Heart right ventricle (tissue), 16 donors: ENCODE measurements around the gene CCSER1. TPM values are rescaled to one million over a fixed set of nuclear protein-coding genes. Genes with fewer than 3 reads are reported as not detected.

ENCODE experiments used
- ATAC-seq, 8 donors: fragments of 200-7000 bp; cut with Tn5 transposase; one replicate each; pipeline ENCODE4 v1.9.1; 2020; ENCODE audit warnings: mild to moderate bottlenecking in 8 of 8, moderate library complexity in 8 of 8, moderate number of reproducible peaks in 1 of 8
- DNase-seq, 2 donors: peaks; one replicate each; pipeline ENCODE4 v3.0.0-alpha.2; 2020
- H3K27ac ChIP-seq, 10 donors: fragments of 200-600 bp; sonication (generic) in 2 of 10; one replicate each; pipeline versions ENCODE4 v1.5.0 to v1.8.0; 2020 to 2022; ENCODE audit warnings: mild to moderate bottlenecking in 3 of 10
- H3K27me3 ChIP-seq, 7 donors: fragments of 200-600 bp; one replicate each; pipeline ENCODE4 v1.8.0; 2021 to 2022; ENCODE audit warnings: mild to moderate bottlenecking in 2 of 7
- H3K36me3 ChIP-seq, 9 donors: fragments of 200-600 bp; sonication (generic) in 1 of 9; one replicate each; pipeline versions ENCODE4 v1.5.0 to v1.8.0; 2020 to 2022; ENCODE audit warnings: mild to moderate bottlenecking in 2 of 9
- H3K4me1 ChIP-seq, 9 donors: fragments of 200-600 bp; sonication (generic) in 1 of 9; one replicate each; pipeline versions ENCODE4 v1.5.0 to v1.8.0; 2020 to 2022; ENCODE audit warnings: mild to moderate bottlenecking in 4 of 9
- H3K4me3 ChIP-seq, 10 donors: fragments of 200-600 bp; sonication (generic) in 2 of 10; one replicate each; pipeline versions ENCODE4 v1.5.0 to v1.8.0; 2020 to 2022; ENCODE audit warnings: mild to moderate bottlenecking in 7 of 10, moderate library complexity in 2 of 10
- H3K9me3 ChIP-seq, 11 donors: fragments of 200-600 bp in 10 of 11; sonication (generic) in 2 of 11; one replicate each; pipeline versions ENCODE4 v1.5.0 to v1.8.0; 2013 to 2022; ENCODE audit warnings: mild to moderate bottlenecking in 2 of 11, control low read depth in 1 of 11, moderate library complexity in 1 of 11
- WGBS, 2 donors: extraction: QIAGEN DNeasy Blood & Tissue Kit; methylation state at CpG; one replicate each; pipeline ENCODE4 v1.1.7; 2013; ENCODE audit warnings: inconsistent platforms in 1 of 2; 5-methylcytosine and 5-hydroxymethylcytosine counted together
- intact Hi-C, 10 donors: fragments of 100-400 bp; cut with DNase I; formaldehyde crosslinking; loops; one replicate each; pipeline versions ENCODE4 v1.11.1 to v1.14.2; 2022
- polyA plus RNA-seq, 2 donors: library from polyadenylated mRNA; stranded (reverse); fragments of 200-250 nt; gene quantifications; one replicate each; pipeline ENCODE4 v1.2.3, GENCODE V29; 2013
- total RNA-seq, 10 donors: library from RNA; stranded (reverse); fragmentation: NEBNext Ultra II Directional in 3 of 10; extraction: Animal tissue kit (Norgen Biotek cat#: 25700) in 3 of 10; gene quantifications; one replicate each; pipeline versions ENCODE4 v1.2.1 to v1.2.4, GENCODE V29; 2021 to 2023
- TF ChIP-seq, protein P1 (sequence below), 9 donors: fragments of 200-600 bp; sonication (generic) in 2 of 9; IDR thresholded peaks; one replicate each; pipeline versions ENCODE4 v1.5.0 to v1.8.0; 2021 to 2022; ENCODE audit warnings: antibody characterized with exemption in 9 of 9, mild to moderate bottlenecking in 5 of 9, moderate library complexity in 1 of 9
- donor health status: Arrhythmogenic right ventricular cardiomyopathy.
- donor health status: ischemic (EF 13 %, LVEDD 7.1; RV severe dilation, severe dysfunction).
- donor health status: healthy with polysubstance abuse.
- donor health status: DM: no; HTN: yes; CAD: no.
- donor health status: DM: no; HTN: no; CAD: no.
- donor health status: ischemic (EF 25% LVEDD 6.9; RV normal size, moderate dysfunction).
- donor health status: ischemic (EF 25% LVEDD 5.7; RV mildly dilated, moderate dysfunction).
- donor health status: healthy.
- donor health status: DM: yes; HTN: yes; CAD: no.
- donor health status: Ischemic cardiomyopathy.
- donor health status: ischemic (EF 35%, LVEDD 5.7; RV mildly dilated, moderate dysfunction).
- donor health status: nonischemic (EF 11% LVEDD 7.7; RV severe dilation, severe dysfunction).
- donor health status: DM: yes; HTN: yes; CAD: no.
- donor health status: PGD.
- donor health status: ischemic (EF 29% LVEDD 5.4; RV normal size, mild dysfunction).
- donor health status: nonischemic (EF 23%, LVEDD 6.1; RV moderate dilation, normal function).

The CCSER1 gene
- total and polyA plus RNA-seq, 12 donors, result 1.5 to 16.4 (median 12.0) TPM

GRCh38 chr4:90127706-90128345 lies 632 bp downstream of the CCSER1 start:
- H3K27ac ChIP-seq, result peak overlapping the region; percentile 55 to 84 (median 76)
- intact Hi-C loops, result loop anchor here in 6 of 10 donors (5.0 to 10.0 kb wide), 5 partner anchors 109 to 167 kb away; no protein-coding TSS in a partner anchor
- H3K27me3 ChIP-seq, result peaks cover 0 to 20% (median 0%) of the 10 kb centered on the region in 7 donors
- peaks cover 0 to 19% (median 7%) of the 10 kb centered on the region in 9 donors for H3K4me1 ChIP-seq
- no peaks in the 10 kb centered on the region for H3K9me3 ChIP-seq
- DNase-seq, result peak in 1 of 2 donors; percentile 27
- H3K36me3 ChIP-seq, result no peaks in the 10 kb centered on the region
- TF ChIP-seq, protein P1, sequence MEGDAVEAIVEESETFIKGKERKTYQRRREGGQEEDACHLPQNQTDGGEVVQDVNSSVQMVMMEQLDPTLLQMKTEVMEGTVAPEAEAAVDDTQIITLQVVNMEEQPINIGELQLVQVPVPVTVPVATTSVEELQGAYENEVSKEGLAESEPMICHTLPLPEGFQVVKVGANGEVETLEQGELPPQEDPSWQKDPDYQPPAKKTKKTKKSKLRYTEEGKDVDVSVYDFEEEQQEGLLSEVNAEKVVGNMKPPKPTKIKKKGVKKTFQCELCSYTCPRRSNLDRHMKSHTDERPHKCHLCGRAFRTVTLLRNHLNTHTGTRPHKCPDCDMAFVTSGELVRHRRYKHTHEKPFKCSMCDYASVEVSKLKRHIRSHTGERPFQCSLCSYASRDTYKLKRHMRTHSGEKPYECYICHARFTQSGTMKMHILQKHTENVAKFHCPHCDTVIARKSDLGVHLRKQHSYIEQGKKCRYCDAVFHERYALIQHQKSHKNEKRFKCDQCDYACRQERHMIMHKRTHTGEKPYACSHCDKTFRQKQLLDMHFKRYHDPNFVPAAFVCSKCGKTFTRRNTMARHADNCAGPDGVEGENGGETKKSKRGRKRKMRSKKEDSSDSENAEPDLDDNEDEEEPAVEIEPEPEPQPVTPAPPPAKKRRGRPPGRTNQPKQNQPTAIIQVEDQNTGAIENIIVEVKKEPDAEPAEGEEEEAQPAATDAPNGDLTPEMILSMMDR (IDR thresholded peaks at IDR 0.05), result no peak
- peak; percentile 29 to 85 (median 58) for ATAC-seq
- H3K4me3 ChIP-seq, result peak overlapping the region; percentile 50 to 77 (median 70)
- 0 to 1% methylated on average over 61 to 81 of the region's 81 CpGs for WGBS, 2 donors

- Histone ChIP-seq H3K9me3 (no peaks in the 10 kb centered on the region), H3K4me3 (peak overlapping the region in 8 of 10 donors; percentile 62 to 77 (median 71)), H3K27me3 (peaks cover 0 to 20% (median 0%) of the 10 kb centered on the region in 7 donors), H3K36me3 (no peaks in the 10 kb centered on the region), H3K4me1 (peaks cover 0 to 19% (median 7%) of the 10 kb centered on the region in 9 donors), H3K27ac (peak overlapping the region in 3 of 10 donors; percentile 80 to 84 (median 83))
- TF ChIP-seq, protein P1 (IDR thresholded peaks at IDR 0.05), result no peak
- WGBS, 2 donors, result 58 to 59% methylated on average over 4 of the region's 4 CpGs
- intact Hi-C loops, result loop anchor here in 6 of 10 donors (5.0 to 10.0 kb wide), 5 partner anchors 108 to 166 kb away; no protein-coding TSS in a partner anchor
- ATAC-seq, result no peak
- no peak for DNase-seq
Observed at GRCh38 chr4:90128961-90129495, 1.8 kb downstream of the CCSER1 start.

DNA sequence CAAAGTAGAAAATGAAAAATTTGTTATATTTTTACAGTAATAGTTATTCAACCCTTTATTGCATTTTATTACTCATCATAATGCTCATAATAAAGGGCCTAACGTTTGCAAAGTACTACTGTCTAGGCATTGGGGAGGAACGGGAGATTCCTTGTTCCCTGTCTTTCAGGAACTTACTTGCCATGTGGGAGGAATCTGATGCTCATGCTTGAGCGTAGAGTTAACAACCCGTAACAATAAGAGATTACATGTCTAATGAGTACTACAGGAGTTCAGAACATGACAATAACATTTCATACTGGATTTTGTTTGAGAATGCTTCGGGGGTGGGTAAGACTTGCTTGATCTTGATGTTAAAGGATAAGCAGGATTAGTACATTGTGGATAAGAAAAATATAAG lies 2.9 kb downstream of the CCSER1 start:
- 72 to 79% methylated on average over 5 of the region's 5 CpGs for WGBS, 2 donors
- DNase-seq (no peak), ATAC-seq (no peak)
- Histone ChIP-seq H3K4me1 (peaks cover 0 to 19% (median 7%) of the 10 kb centered on the region in 9 donors), H3K36me3 (no peaks in the 10 kb centered on the region), H3K27ac (no peak overlapping the region), H3K9me3 (no peaks in the 10 kb centered on the region), H3K4me3 (no peak overlapping the region), H3K27me3 (peaks cover 0 to 20% (median 0%) of the 10 kb centered on the region in 7 donors)
- intact Hi-C loops, result no loop called here
- TF ChIP-seq, protein P1 (IDR thresholded peaks at IDR 0.05), result no peak

- WGBS, 2 donors, result 33 to 44% methylated on average over 4 of the region's 4 CpGs
- no peaks in the 10 kb centered on the region for H3K36me3 ChIP-seq
- DNase-seq (no peak), ATAC-seq (no peak)
- no peaks in the 10 kb centered on the region for H3K9me3 ChIP-seq
- intact Hi-C loops, result no loop called here
- no peak overlapping the region for H3K27ac ChIP-seq
- no peak overlapping the region for H3K4me3 ChIP-seq
- H3K4me1 ChIP-seq, result no peaks in the 10 kb centered on the region
- TF ChIP-seq, protein P1 (IDR thresholded peaks at IDR 0.05), result no peak
- no peaks in the 10 kb centered on the region for H3K27me3 ChIP-seq
Observed at GRCh38 chr4:90137555-90137954, 10.4 kb downstream of the CCSER1 start.
